Body of pancreas (tissue), 4 donors: Measurements from ENCODE around the gene VPS18. TPM values are rescaled to one million over a fixed set of nuclear protein-coding genes. Genes with fewer than 3 reads are reported as not detected.

Source experiments
- ATAC-seq: fragments of 150-250 bp; one replicate; pipeline ENCODE4 v1.9.1; 2016
- DNase-seq, 4 donors: peaks; one replicate each; pipeline ENCODE4 v3.0.0-alpha.2; 2019
- H3K27ac ChIP-seq, 4 donors: fragments of 200-600 bp; sonication (generic); 1 replicate in 3 of 4; 2 replicates in 1 of 4; pipeline versions ENCODE4 v1.5.1 to v1.6.1; 2016 to 2019; ENCODE audit warnings: mild to moderate bottlenecking in 1 of 4, mixed read lengths in 1 of 4, moderate library complexity in 1 of 4
- H3K27me3 ChIP-seq, 2 donors: fragments of 200-600 bp; sonication (generic); one replicate each; pipeline ENCODE4 v1.6.0; 2016; ENCODE audit warnings: mild to moderate bottlenecking in 1 of 2
- H3K36me3 ChIP-seq, 2 donors: fragments of 200-600 bp; sonication (generic); replicated peaks in 1 of 2; 2 replicates each; pipeline ENCODE4 v1.5.1; 2016; ENCODE audit warnings: low read depth in 2 of 2; ENCODE audit not compliant: insufficient read depth in 1 of 2
- H3K4me1 ChIP-seq: fragments of 200-600 bp; sonication (generic); one replicate; pipeline ENCODE4 v1.6.0; 2016
- H3K4me3 ChIP-seq, 2 donors: fragments of 200-600 bp; sonication (generic); 1 replicate in 1 of 2; 2 replicates in 1 of 2; pipeline ENCODE4 v1.5.1; 2016 to 2019
- H3K9me3 ChIP-seq, 3 donors: fragments of 200-600 bp; sonication (generic); 1 replicate in 2 of 3; 2 replicates in 1 of 3; pipeline ENCODE4 v1.5.1; 2016
- POLR2A ChIP-seq, 3 donors: fragments of 450-650 bp; IDR thresholded peaks; one replicate each; pipeline ENCODE4 v1.6.1; 2016; ENCODE audit warnings: antibody characterized with exemption in 3 of 3, mild to moderate bottlenecking in 2 of 3
- WGBS, 2 donors: methylation state at CpG; one replicate each; pipeline ENCODE4 v1.1.5; 2017; 5-methylcytosine and 5-hydroxymethylcytosine counted together
- intact Hi-C: fragments of 100-400 bp; cut with DNase I; formaldehyde crosslinking; loops from one replicate; pipeline ENCODE4 v1.15.1; 2023
- total RNA-seq, 2 donors: library from RNA; depleted of rRNA; stranded (reverse); fragments of >200 nt; gene quantifications; one replicate each; pipeline ENCODE4 v1.1.0, GENCODE V29; 2016
- TF ChIP-seq, protein P1 (sequence below), 7 experiments: fragments of 450-650 bp in 4 of 7; fragments of 200-600 bp in 3 of 7; sonication (generic) in 3 of 7; IDR thresholded peaks; one replicate each; pipeline ENCODE4 v1.5.1; 2016 to 2019; ENCODE audit warnings: antibody characterized with exemption in 7 of 7

VPS18 gene
- total RNA-seq, 2 donors from 2014 or later = 10.9 to 14.8 TPM

GRCh38 chr15:40852529-40852928, 41.7 kb upstream of the VPS18 start:
- H3K27me3 ChIP-seq = no peaks in the 10 kb centered on the region
- H3K4me1 ChIP-seq = peaks cover 20% of the 10 kb centered on the region
- intact Hi-C loops = no loop called here
- no peak for TF ChIP-seq POLR2A (IDR thresholded peaks at IDR 0.05)
- TF ChIP-seq, protein P1, sequence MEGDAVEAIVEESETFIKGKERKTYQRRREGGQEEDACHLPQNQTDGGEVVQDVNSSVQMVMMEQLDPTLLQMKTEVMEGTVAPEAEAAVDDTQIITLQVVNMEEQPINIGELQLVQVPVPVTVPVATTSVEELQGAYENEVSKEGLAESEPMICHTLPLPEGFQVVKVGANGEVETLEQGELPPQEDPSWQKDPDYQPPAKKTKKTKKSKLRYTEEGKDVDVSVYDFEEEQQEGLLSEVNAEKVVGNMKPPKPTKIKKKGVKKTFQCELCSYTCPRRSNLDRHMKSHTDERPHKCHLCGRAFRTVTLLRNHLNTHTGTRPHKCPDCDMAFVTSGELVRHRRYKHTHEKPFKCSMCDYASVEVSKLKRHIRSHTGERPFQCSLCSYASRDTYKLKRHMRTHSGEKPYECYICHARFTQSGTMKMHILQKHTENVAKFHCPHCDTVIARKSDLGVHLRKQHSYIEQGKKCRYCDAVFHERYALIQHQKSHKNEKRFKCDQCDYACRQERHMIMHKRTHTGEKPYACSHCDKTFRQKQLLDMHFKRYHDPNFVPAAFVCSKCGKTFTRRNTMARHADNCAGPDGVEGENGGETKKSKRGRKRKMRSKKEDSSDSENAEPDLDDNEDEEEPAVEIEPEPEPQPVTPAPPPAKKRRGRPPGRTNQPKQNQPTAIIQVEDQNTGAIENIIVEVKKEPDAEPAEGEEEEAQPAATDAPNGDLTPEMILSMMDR (IDR thresholded peaks at IDR 0.05) = no peak
- H3K27ac ChIP-seq = no peak overlapping the region
- no peaks in the 10 kb centered on the region for H3K9me3 ChIP-seq
- H3K4me3 ChIP-seq = no peak overlapping the region
- 76 to 94% methylated on average over 5 of the region's 5 CpGs for WGBS, 2 donors
- peaks cover 5 to 27% of the 10 kb centered on the region in 2 donors for H3K36me3 ChIP-seq
- DNase-seq (no peak), ATAC-seq (no peak)

DNA sequence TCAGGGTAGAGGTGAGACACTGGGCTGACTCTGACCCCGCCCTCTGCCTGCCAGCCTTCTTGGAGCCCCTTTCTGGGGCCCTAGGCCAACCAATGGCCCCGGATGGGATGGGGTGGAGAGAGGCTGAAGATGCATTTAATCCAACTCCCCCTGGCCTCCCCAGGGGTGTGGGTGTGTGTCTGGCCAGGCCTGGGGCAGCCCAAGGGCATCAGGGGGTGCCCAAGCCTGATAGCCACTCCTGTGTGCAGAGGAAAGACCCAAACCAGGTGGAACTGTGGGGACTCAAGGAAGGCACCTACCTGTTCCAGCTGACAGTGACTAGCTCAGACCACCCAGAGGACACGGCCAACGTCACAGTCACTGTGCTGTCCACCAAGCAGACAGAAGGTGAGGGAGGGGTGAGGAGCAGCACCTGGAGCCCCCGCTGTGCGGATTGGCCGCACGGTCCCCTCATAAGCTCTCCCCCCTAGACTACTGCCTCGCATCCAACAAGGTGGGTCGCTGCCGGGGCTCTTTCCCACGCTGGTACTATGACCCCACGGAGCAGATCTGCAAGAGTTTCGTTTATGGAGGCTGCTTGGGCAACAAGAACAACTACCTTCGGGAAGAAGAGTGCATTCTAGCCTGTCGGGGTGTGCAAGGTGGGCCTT, 40.9 kb upstream of the VPS18 start:
- WGBS, 2 donors = 84 to 88% methylated on average over 12 to 13 of the region's 16 CpGs
- no peak for DNase-seq
- TF ChIP-seq, protein P1 (IDR thresholded peaks at IDR 0.05) = no peak
- no peak for TF ChIP-seq POLR2A (IDR thresholded peaks at IDR 0.05)
- Histone ChIP-seq H3K4me3 (no peak overlapping the region), H3K4me1 (peaks cover 20% of the 10 kb centered on the region), H3K36me3 (peaks cover 5 to 27% of the 10 kb centered on the region in 2 donors), H3K27ac (no peak overlapping the region), H3K27me3 (no peaks in the 10 kb centered on the region), H3K9me3 (no peaks in the 10 kb centered on the region)
- no peak for ATAC-seq
- intact Hi-C loops = no loop called here

DNA sequence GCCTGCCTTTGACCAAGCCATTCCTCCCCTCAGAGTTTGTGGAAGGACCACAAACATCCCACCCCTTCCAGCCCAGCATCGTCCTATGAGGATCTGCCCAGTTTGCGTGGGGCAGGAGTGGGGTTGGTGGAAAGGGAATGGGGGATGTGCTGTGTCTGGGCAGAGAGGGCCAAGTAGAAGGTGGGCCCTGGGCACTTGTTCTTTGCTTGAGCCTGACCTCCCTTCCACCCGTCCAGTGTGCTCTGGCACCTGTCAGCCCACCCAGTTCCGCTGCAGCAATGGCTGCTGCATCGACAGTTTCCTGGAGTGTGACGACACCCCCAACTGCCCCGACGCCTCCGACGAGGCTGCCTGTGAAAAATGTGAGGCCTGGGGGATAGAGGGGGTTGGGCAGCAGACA, 40.1 kb upstream of the VPS18 start:
- Histone ChIP-seq H3K27me3 (no peaks in the 10 kb centered on the region), H3K4me3 (no peak overlapping the region), H3K4me1 (peaks cover 28% of the 10 kb centered on the region), H3K9me3 (no peaks in the 10 kb centered on the region), H3K27ac (no peak overlapping the region), H3K36me3 (peaks cover 5 to 27% of the 10 kb centered on the region in 2 donors)
- no peak for TF ChIP-seq POLR2A (IDR thresholded peaks at IDR 0.05)
- TF ChIP-seq, protein P1 (IDR thresholded peaks at IDR 0.05) = no peak
- intact Hi-C loops = no loop called here
- WGBS, 2 donors = 84 to 96% methylated on average over 5 to 10 of the region's 10 CpGs
- no peak for ATAC-seq
- DNase-seq = no peak

- WGBS, 2 donors = 80 to 91% methylated on average over 8 to 10 of the region's 13 CpGs
Observed at GRCh38 chr15:40855706-40856234, 38.5 kb upstream of the VPS18 start.

More at GRCh38 chr15:40855706-40856234, 38.5 kb upstream of the VPS18 start:
- ATAC-seq = no peak
- Histone ChIP-seq H3K4me3 (no peak overlapping the region), H3K9me3 (no peaks in the 10 kb centered on the region), H3K27ac (no peak overlapping the region), H3K4me1 (peaks cover 36% of the 10 kb centered on the region), H3K27me3 (no peaks in the 10 kb centered on the region), H3K36me3 (peaks cover 5 to 25% of the 10 kb centered on the region in 2 donors)
- TF ChIP-seq, protein P1 (IDR thresholded peaks at IDR 0.05) = no peak
- no peak for TF ChIP-seq POLR2A (IDR thresholded peaks at IDR 0.05)
- DNase-seq = no peak
- intact Hi-C loops = loop anchor here (5.0 kb wide), 1 partner anchor 37 kb away; the partner anchor contains the start of gene VPS18
